HG02981 (cell line): ENCODE measurements around the gene THSD4.

Experiments used
- ATAC-seq: cut with Tn5 transposase; IDR thresholded peaks from one replicate; pipeline ENCODE4 v1.9.1; 2021; ENCODE audit warnings: mild to moderate bottlenecking, moderate library complexity; ENCODE audit not compliant: unreplicated experiment

THSD4 gene

DNA sequence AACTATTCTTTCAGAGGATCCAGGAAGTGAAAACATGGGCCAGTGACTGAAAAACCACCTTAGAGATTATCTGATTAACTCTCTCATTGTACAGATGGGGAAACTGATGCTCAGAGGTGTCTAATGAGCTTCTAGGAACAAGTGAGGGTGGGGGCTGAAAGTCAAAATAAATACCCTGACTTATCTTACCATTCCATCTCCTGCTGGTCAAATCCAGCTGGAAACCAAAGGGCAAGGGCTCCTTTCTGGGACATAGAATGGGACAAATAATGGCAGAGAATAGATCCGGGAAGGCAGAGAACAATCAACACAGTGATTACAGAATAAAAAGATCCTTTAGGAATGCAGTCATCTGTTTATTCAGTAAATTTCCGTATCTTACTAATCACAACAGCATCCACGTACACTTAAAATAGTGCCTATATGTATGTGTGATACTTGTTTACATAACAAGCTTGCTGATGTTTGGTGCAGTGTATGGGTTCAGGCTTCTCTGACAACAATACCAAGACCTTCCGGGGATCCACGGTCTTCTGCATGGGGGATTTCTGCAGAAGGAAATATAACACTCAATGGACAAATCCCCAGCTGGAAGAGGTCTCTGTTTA is 173.2 kb downstream of the THSD4 start:
- no peak for ATAC-seq

DNA sequence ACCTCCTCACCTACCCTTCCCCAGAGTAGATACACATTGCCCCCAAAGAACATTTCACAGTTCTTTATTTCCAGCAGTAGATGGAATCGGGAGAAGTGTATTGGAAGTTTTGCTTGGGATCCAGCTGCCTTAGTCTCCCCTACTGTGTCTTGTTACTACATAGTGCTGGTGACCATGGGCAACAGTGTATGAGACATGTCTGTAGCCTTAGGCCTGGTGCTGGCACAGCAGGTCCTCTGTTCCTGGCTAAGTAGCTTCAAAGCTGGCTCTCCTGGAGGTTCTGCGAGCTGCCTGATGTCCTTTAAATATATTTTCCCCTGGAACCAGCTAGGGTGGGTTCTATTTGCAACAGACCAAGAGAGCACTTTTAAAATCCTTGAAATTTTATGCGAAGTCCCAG is 174.7 kb downstream of the THSD4 start:
- ATAC-seq: no peak

DNA sequence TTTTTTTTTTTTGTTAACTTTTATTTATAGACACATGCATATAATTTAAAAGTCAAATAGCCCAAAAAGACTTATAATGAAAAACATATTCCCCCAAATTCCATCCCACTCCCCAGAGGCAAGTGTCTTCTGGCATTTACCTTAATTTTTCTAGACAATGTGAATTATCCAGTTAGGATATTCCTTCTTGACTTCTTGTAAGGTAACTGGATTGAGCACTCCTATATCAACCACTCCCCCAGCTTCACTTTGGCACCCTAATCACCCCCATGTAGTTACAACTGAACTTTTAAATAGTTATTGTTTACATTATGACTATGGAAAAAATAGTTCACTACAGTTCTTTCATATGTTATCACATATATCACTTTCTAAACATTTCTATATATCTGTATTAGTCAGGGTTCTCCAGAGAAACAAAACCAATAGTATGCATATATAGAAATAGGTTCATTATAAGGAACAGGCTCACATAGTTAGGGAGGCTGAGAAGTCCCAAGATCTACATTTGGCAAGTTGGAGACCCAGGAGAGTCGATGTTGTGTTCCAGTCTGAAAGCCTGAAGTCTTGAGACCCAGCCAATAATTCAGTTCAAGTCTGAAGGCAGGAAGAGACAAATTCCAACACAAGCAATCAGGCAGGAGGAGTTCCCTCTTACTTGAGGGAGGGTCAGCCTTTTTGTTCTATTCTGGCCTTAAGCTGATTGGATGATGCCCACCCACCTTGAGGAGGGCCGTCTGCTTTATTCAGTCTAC is 175.8 kb downstream of the THSD4 start:
- ATAC-seq: no peak

DNA sequence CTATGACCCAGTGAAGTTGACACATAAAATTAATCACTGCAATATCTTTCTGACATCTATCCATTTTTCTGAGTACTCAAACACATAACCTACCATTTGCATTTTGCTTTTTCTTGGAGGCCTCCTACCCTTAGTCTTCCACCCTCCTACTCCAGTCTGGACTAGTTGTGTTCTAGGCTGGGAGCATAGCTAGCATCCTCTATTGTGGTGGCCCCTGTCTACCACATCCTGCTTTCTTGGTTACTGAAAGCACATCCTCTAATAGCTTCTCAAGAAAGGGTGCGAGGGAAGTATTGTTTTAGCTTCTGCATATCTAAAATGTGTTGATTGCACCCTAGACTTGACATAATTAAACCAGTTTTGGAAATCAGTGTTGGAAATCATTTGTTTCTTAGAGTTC is 176.5 kb downstream of the THSD4 start:
- no peak for ATAC-seq

DNA sequence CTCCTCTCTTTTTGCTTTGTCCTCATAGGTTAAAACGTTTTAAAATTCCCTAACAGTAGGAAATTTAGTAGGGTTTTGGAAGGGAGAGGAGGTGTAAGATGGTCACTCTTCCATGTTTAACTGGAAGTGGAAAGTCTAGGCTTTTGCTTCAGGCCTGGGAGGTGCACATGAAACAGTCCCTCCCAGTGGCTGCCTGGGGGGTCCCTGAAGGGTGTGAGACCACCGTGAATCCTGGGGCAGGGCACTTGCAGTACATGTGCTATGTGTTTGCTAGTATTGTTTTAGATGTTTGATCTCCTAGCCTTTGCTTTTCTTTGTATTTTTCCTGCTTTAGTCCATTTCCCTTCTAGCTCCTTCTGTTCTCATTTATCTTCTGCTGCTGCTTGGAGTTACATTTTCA is 178.5 kb downstream of the THSD4 start:
- ATAC-seq: no peak

DNA sequence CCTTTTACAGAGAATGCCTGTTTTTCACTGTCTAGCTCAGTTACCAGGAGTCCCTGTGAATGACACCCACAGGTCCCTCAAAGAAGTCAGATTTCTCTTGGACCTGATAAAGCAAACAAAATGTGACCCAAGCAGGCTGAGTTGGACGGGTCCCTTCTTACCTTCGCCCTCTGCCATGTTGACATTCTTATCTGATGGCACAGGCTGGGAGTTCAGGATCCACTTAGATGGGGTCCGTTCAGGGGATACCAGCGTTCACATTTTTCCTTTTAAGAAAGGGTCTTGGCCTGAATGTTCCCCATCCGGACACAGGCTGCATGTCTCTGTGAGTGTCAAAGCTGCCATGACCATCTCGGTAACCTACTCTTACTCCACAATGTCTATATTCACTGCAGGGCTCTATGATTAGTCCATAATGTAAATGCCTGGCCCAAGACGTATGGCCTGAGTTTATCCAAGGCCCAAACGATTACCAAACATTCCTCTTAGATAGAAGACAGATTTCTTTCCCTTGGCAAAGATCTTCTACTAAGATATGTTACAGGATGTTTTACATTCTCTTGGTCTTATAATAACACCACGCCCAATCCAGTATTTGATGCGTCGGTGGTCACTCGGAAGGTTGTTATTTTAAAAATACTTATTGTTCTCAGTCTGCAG is 179.1 kb downstream of the THSD4 start:
- ATAC-seq: no peak

DNA sequence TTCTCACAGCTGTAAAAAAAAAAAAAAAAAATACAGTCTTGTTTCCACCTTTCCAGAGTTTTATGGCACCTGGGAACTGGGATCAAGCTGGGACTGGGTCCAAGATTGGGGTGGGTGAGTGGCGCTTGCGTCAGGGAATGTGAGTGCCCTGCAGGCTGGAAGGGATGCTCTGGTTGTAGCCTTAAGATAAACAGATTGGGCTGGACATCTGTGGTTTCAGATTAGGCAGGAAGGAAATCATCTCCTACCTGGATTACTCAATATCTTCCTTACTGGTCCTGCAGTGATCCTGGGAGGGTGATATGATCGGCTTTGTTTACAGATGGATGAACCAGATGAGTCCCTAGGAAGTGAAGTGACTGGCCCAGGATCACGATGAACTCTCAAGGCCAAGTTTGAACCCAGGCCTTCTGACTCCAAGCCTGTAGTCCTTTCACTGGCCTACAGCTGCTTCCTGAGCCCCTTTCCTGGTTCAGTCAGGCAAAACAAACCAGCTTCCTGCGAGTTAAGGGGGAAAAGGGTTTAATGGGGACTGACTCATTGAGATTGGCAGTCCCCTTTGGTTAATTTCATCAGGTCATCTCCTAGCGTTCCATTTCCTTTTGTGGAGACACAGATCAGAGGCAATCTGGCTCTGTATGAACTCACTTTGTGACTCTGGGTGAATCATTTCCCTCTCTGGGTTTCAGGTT is 179.8 kb downstream of the THSD4 start:
- ATAC-seq: no peak

DNA sequence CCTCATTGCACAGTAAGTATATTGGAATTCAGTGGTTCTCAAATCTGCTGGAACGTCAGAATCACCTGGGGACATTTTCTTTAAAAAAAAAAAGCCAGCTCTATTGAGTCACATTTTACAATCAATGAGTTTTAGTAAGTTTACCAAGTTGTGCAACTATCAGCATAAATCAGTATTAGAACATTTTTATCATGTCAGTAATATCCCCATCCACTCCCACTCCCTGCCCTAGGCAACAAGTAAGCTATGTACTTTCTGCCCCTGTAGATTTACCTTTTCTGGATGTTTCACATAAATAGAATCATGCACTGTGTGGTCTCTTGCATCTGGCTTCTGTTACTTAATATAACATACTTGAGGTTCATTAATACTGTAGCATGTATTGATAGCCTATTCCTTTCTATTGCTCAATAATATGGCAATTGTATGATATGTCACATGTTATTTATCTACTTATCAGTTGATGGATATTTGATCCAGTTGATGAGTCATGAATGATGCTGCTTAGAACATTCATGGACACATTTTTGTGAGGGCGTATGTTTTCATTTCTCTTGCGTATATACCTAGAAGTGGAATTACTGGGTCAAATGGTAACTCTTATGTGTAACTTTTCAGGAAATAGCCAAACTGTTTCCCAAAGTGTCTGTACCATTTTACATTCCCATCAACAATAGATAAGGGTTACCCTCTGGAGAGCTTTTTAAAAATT is 180.5 kb downstream of the THSD4 start:
- ATAC-seq: no peak

DNA sequence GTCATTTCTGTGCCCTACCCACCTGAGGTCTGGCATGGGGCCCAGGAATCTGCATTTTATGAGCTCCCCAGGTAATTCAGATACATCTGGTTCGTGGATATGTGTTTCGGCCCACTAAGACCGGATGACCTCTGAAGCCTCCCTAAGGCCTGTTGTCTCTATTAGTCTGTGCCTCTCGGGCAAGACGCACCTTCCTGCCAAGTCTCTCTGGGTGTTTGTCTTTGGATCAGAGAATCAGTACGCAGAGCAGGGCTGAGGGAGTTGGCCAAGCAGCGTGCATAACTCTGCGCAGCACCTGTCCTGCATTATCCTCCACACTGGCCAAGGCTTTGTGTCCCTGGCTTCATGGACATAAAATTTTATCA is 181.0 kb downstream of the THSD4 start:
- no peak for ATAC-seq

DNA sequence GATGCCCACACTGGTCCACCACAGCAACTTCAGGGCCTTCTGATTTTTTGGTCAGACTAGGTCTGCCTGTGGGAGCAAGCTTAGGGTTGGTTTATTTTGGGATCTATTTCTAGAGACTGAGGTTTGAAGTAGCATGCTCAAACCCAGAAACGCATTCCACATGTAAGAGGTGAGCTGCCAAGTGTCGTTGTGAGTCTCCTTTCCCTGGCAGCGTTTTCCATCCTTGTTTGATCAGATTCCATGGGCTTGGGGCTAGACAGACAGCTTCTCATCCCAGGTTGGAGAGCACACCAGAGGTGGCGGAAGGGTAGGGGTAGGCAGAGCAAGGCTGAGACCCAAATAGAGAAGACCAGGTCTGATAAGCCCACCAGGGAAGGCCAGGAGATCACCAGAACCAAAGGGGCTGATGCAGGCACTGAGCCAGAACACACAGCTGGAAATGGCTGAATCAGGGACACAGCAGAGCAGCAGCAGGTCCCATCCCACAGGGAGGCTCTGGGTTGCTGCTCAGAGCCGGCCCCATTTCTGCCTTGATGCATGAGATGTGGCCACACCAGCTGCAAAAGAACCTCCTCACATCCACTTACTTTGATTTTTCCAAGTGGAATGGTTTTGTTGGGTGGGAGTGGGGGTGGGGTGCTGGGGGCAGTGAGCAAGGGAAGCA is 186.8 kb downstream of the THSD4 start:
- no peak for ATAC-seq

DNA sequence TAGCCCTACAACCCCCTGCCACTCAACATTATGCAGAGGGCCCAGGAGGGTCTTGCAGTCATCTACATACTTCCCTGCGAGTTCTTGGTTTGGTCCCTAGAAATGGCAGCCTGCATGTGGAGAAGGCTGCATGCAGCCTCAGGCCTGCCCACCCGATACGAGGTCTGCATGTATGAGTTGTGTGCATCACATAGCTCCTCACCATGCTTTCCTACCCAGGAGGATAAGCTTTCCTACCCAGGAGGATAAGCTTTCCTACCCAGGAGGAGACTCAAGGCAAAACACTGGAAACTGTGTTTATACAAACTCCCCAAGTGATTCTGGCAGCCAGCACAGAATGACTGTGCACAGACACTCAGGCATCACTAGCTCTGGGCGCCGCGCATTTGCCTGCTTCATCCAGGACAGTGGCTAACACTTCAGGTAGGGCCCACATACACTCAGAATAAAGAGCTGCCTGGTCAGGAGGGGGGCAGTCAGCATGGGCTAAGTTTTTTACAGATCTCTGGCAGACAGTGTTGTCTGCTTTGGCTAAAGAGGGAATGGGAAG is 187.7 kb downstream of the THSD4 start:
- ATAC-seq: no peak

DNA sequence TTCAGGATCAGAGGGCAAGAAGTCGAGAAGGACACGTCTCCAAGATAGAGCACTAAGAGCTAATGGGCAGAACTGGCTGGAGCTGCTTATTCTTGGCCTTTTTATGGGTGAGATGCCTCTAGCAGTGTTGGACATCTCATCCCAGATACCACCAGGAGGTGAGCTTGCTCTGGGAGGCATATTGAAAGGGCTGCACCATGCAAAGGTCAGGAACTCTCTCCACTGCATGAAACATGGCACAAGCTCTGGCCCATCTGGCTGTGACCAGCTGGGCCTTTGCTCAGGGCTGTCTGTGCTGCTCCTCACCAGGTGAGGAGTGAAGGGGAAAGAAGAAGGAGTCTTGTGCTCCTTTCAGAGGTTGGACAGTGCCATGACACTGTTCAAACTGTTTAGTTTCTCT is 188.7 kb downstream of the THSD4 start:
- ATAC-seq: no peak

DNA sequence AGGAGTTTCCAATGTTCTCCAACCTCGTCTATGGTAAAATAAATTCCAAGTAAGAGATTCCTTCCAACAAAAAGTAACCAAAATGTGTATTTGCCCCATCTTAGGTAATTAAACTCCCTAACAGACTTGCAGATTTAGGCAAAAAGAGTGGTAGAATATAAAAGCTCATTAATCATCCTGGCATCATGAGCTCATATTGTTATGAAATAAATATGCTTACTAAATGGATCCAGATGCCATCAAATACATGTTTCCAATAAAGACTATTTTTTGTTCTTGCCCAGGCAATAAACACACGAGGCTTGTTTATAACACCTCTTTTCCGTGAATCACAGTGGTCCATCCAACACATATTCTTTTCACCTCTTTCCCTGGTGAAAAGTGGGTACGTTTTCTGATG is 189.4 kb downstream of the THSD4 start:
- ATAC-seq: no peak

DNA sequence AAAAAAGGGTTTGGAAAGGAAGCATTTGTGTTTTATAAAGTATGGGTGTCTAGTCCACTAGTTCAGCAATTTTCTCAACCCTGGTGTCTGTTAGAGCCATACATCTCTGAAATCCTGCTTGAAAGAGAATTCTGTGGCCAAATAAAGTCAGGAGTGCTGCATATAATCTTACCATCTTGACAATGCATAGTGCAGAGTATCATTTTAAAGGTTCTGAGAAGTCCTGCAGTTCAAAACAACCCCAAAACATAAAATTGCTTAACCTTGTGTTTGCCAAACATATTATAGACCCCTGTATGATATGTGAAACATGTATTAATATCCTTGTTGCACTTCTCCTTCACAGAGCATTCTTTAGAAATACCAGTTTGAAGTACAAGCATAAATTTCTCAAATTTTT is 191.3 kb downstream of the THSD4 start:
- no peak for ATAC-seq

DNA sequence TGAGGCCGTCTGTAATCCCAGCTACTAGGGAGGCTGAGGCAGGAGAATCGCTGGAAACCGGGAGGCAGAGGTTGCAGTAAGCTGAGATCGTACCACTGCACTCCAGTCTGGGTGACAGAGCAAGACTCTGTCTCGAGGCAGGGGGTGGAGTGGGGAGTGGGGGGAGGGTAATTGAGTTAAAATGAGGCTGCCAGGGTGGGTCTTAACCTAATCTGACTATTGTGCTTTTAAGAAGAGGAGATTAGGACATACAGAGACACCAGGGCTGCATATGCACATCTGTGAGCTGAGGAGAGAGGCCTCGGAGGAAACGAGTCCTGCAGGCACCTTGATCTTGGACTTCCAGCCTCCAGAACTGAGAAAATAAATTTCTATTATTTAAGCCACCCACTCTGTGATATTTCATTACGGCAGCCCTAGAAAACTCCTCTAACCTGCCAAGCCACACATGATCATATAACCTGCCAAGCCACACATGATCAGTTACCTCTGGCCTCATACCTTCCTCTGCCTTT is 197.0 kb downstream of the THSD4 start:
- no peak for ATAC-seq

DNA sequence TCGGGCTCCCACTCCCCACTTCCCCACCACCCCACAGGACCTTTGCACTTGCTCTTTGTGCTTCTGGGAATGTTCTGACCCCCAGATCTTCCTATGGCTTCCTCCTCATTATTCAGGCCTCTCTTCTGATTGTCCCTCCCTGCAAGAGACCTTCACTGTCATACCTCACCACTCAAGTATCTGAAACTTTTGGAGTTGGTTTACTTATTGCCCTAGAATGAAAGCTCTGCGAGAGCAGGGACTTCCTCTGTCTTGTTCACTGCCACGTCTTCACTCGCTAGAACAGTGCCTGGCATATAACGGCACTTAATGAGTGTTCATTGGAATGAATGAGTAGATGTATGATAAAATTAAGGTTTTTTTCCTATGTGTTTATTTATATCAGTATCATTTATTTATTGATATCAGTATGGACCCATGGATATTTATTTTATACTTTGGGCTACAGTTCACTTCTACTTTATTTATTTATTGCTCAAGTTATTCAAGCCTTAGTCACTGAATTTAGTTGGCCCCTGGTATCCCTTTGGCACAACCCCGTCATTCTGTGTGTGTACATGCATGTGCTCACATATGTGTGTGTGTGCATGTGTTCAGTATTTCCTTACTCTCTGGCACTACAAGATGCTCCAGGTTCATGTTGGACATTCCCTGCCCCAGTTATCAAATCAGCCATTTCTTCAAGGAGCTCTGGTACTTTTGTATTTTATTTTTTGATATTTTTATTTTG is 197.6 kb downstream of the THSD4 start:
- ATAC-seq: no peak

DNA sequence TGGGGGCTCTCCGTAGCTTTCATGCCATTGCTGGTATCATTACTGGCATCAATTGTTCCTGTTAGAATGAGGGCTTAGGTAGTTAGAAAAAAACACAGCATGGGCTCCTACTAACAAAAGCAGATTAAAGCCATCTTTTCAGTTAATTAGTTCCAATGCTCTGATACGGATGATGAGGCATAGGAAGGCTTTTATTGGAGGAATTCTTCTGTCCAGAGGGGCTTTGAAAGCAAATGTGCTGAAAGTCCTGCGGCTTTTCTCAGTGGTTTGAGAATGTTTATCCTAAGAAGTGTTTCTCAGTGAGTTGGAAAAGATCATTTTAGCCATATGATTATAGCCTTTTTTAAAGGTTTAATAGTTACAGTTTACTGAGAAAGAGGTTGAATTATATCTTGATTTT is 198.5 kb downstream of the THSD4 start:
- ATAC-seq: no peak

DNA sequence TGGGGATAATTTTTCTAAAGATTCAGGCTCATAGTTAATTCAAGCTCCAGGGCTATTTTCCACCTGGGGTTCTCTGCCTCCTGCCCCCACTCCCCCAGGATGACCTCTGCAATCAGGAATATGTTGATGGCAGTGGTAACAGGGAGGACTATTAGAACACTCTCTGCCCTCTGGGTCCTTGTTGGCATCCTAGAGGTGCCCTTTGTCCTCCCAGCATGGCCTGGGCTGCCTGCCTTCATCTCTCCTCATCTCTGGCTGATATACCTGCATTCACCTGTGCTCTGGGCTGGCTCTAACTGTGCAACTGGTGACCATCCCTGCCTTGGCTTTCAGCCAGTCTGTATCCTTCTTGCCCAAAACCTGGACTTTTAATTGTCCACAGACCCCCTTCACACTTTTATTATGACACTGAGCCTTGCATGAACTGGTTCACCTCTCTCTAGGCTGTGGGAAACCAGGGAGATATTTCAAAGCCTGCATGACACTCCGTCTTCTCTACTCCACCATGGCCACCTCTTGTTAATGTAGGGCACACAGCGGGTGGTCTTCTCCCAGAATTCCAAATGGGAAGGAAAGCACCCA is 199.8 kb downstream of the THSD4 start:
- ATAC-seq: no peak

DNA sequence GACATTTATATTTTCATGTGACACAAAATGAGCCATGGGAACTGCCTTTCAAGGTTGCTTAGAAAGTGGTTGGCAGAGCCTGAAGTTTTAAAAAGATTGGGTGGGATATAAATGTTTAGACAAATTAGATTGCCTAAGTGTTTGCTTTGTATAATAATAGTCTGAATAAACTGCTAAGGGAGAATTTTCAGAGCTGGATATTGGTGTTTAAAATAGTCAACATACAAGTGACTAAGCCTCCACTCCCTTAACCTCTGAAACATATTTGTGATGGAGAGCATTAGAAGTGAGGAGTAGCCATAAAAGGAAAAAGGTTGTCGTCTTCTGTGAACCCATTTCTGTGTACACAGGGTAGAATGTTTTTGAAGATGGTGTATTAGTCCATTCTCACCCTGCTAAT is 201.6 kb downstream of the THSD4 start:
- ATAC-seq: no peak
